Coronary artery (tissue), 2 donors: Measurements from ENCODE around the gene ZNF497.
A peak's percentile ranks its signal among the peaks of the same experiment; 100 is the strongest.
"Not testable (repeated sequence)": the region's sequence is repeated elsewhere in the genome, so short reads cannot be mapped to it uniquely, and the experiment has no call there.

ENCODE experiments used
- DNase-seq: peaks from one replicate; pipeline ENCODE4 v3.0.0-alpha.2; 2017; ENCODE audit warnings: low spot score
- H3K27ac ChIP-seq, 2 donors: fragments of 200-600 bp; sonication (generic); one replicate each; pipeline ENCODE4 v1.5.1; 2016 to 2019
- H3K4me3 ChIP-seq: fragments of 200-600 bp; sonication (generic); 2 replicates; pipeline ENCODE4 v1.5.1; 2016; ENCODE audit warnings: mild to moderate bottlenecking, moderate library complexity
- TF ChIP-seq, protein P1 (sequence below): fragments of 200-600 bp; sonication (generic); IDR thresholded peaks from one replicate; pipeline ENCODE4 v1.5.1; 2019; ENCODE audit warnings: antibody characterized with exemption

The ZNF497 gene

DNA sequence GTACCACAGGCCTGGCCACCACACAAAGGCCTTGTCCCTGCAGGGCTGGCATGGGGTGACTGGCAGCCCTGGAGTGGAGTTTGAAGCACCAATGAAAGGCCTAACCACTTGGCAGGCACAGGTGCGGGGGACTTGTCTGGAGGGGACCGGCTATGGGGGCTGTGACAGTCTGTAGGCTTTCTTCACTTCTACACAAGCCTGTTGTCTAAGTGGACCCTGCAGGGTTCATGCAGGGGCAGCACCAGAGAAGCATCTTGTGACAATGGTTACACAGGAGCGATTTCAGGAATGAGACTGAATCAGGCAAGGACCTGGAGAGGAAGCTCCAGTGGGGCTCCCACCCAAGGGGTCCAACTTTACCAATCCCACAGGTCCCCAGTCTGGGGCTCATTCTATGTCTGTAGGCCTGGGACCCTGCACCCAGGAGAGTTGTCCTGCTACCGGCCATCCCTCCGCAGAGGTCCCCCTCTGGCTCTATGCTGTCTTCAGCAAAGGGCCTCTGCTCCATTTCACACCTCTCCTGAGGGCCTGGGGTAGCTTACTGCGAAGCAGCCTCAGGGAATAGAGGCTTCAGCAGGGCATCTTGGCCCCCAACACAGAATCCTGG is 20.5 kb upstream of the ZNF497 start:
- TF ChIP-seq, protein P1, sequence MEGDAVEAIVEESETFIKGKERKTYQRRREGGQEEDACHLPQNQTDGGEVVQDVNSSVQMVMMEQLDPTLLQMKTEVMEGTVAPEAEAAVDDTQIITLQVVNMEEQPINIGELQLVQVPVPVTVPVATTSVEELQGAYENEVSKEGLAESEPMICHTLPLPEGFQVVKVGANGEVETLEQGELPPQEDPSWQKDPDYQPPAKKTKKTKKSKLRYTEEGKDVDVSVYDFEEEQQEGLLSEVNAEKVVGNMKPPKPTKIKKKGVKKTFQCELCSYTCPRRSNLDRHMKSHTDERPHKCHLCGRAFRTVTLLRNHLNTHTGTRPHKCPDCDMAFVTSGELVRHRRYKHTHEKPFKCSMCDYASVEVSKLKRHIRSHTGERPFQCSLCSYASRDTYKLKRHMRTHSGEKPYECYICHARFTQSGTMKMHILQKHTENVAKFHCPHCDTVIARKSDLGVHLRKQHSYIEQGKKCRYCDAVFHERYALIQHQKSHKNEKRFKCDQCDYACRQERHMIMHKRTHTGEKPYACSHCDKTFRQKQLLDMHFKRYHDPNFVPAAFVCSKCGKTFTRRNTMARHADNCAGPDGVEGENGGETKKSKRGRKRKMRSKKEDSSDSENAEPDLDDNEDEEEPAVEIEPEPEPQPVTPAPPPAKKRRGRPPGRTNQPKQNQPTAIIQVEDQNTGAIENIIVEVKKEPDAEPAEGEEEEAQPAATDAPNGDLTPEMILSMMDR: no peak
- Histone ChIP-seq H3K4me3 (no peak overlapping the region), H3K27ac (no peak overlapping the region)
- no peak for DNase-seq

GRCh38 chr19:58381460-58382212 is 19.1 kb upstream of the ZNF497 start:
- Histone ChIP-seq H3K27ac (peak overlapping the region; percentile 74 to 97), H3K4me3 (peak overlapping the region; percentile 91)
- no peak for DNase-seq
- TF ChIP-seq, protein P1: no peak

GRCh38 chr19:58380662-58381459 is 18.3 kb upstream of the ZNF497 start, which contains the start of gene ZNF837:
Gene ZNF837 (minus strand): TSS chr19:58381030. CDS start chr19:58369332, 11,698 bp downstream.
- Histone ChIP-seq H3K4me3 (peak within 1 kb of the TSS; percentile 91), H3K27ac (peak within 1 kb of the TSS; percentile 97 to 98)
- TF ChIP-seq, protein P1: no peak
- DNase-seq: peak; percentile 99

GRCh38 chr19:58380037-58380661 is 17.6 kb upstream of the ZNF497 start:
- no peak for DNase-seq
- Histone ChIP-seq H3K4me3 (peak overlapping the region; percentile 91), H3K27ac (peak overlapping the region; percentile 97 to 98)
- TF ChIP-seq, protein P1: no peak

DNA sequence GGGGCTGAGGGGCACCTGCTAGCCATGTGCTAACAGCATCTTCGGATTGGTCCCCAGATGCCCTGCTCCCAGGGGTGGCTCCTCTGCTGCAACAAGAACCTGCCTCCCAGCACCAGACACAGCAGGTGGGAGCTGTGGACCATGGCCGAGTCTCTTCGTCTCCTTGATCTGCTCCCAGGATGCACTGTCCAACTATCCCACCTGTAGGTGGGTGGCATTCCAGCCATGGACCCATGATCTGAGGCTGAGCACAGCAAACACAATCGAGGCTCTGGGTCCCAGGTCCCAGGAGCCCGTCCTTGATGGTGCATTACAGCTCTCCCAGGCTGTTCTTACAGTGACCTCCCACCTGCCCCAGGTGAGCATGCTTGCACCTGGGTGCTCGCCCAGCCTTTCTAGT is 16.7 kb upstream of the ZNF497 start:
- no peak overlapping the region for H3K27ac ChIP-seq
- TF ChIP-seq, protein P1: no peak
- no peak for DNase-seq

GRCh38 chr19:58376724-58377123 is 14.2 kb upstream of the ZNF497 start:
- not testable (repeated sequence) for H3K4me3 ChIP-seq, DNase-seq

More for the DNA sequence above, 16.7 kb upstream of the ZNF497 start:
- no peak overlapping the region for H3K4me3 ChIP-seq

GRCh38 chr19:58374200-58374599 is 11.6 kb upstream of the ZNF497 start:
- Histone ChIP-seq H3K27ac (no peak overlapping the region), H3K4me3 (no peak overlapping the region)
- no peak for DNase-seq
- TF ChIP-seq, protein P1: no peak

More at GRCh38 chr19:58376724-58377123, 14.2 kb upstream of the ZNF497 start:
- not testable (repeated sequence) for H3K27ac ChIP-seq
